8988T (cell line): ENCODE results near the gene GALNT14.

Experiments
- DNase-seq: peaks from one replicate; pipeline ENCODE4 v3.0.0; 2011

GALNT14 gene

DNA sequence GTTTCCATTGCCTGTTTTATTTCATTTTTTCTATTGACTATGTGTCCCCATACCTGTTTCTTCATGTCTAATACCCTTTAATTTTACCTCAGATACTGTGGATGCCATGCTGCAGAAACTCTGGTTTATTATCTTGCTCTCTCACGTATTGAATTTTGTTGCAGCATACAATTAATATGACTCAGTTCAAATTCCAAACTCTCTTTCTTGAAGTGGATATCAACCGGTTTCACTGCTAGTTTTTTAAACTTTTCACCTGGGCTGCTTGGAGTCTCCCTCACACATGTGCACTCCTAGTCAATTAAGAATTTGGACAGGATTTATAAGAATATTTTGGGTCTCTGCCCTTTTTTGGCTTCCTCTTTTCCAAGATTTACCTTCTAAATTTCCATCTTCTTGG lies 260.4 kb downstream of the GALNT14 start:
- no peak for DNase-seq

DNA sequence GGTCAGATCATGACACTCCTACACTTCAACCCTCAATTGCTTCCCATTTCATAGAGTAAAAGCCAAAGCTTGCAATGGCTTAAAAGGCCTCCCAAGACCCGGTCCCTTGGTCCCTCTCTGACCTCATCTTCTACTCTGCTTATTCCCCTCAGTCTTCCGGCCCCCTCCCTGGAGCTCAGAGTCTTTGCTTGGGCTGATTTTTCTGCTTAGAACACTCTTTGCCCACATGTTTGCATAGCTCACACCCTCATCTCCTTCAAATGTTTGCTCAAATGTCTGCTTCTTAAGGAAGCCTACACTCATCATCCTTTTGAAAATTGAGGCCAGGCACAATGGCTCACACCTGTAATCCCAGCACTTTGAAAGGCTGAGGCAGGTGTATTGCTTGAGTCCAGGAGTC lies 265.4 kb downstream of the GALNT14 start:
- no peak for DNase-seq

DNA sequence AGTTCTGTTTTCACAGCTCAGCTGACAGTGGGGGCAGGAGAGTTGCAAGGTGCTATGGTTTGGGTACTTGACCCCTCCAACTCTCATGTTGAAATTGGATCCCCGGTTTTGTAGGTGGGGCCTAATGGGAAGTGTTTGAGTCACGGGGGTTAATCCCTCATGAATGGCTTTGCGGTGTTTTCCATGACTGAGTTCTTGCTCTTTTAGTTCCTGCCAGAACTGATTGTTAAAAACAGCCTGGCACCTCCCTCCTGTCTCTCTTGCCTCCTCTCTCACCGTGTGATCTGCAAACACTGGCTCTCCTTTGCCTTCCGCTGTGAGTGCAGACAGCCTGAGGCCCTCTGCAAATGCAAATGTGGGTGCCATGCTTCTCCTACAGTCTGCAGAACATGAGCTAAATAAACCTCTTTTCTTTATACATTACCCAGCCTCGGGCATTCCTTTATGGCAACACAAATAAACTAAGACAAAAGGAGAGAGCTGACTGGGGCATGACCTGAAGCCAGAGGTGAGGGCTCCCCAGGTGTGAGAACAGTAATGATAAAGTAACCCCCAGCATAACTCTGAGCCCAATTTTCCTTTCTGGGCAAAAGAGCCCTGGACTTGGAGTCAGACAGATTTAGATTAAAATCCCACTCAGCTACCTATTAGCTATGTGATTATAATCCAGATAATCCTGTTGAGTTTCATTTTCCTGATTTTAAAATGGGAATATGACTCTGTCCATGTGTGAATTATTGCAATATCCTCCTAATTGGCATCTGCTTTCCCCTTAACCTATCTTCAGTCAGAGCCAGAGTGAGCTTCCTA lies 266.1 kb downstream of the GALNT14 start:
- no peak for DNase-seq

DNA sequence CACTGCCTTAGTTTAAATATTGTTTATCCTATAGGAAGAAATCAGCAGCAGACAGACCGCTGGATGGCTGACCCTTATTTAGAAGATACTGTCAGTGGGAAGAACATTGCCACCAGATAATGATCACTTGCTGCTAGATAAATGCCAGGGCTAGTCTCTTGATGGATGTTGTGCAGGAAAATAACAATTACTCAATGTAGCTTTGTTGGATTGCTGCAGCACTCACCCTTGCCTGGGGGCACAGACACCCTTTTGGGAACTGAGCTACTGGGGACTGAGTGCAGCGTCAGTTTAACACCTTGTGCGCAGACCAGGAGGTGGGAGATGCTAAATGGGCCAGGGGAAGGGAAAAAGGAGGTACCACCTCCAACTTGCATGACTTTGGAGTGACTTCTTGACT lies 266.8 kb downstream of the GALNT14 start:
- no peak for DNase-seq

DNA sequence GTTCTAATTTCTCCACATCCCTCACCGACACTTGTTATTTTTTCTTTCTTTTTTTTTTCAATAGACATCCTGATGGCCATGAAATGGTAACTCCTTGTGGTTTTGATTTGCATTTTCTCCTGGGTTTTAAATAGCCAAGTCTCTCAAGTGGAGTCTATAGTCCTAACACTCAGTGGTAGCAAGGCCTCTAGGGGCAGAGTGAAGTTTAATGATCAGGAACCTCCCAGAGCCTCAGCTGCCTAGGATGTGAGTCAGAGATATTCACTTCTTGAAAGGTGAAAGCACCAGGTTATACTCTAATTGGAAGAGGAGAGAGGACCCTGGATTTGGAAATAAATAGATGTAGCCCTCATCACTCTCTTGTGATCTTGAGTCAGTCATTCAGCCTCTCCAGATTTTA lies 268.3 kb downstream of the GALNT14 start:
- DNase-seq, result no peak

- no peak for DNase-seq
Observed at GRCh38 chr2:30867385-30867784, 270.9 kb downstream of the GALNT14 start.

GRCh38 chr2:30866974-30867373 lies 271.3 kb downstream of the GALNT14 start:
- DNase-seq, result no peak

GRCh38 chr2:30865892-30866681 lies 272.2 kb downstream of the GALNT14 start:
- DNase-seq, result no peak

DNA sequence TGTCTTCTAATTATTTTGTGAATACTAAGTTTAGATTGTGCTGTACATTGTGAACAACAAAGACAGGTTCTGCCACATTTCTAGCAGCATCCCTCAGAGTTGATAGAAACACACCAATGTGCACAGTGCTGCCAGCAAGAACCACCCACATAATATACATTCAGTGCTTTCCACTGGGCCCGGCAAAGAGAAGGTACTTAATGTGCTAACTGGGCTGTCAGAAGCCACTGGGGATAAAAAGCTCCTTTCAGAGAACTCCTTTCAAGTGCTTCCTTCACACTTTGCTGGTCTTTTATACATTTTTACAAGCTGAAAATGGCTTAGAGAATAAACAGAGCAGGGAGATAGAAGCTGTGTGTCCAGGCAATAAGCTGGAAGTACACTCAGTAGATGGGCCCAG lies 273.0 kb downstream of the GALNT14 start:
- DNase-seq, result no peak

DNA sequence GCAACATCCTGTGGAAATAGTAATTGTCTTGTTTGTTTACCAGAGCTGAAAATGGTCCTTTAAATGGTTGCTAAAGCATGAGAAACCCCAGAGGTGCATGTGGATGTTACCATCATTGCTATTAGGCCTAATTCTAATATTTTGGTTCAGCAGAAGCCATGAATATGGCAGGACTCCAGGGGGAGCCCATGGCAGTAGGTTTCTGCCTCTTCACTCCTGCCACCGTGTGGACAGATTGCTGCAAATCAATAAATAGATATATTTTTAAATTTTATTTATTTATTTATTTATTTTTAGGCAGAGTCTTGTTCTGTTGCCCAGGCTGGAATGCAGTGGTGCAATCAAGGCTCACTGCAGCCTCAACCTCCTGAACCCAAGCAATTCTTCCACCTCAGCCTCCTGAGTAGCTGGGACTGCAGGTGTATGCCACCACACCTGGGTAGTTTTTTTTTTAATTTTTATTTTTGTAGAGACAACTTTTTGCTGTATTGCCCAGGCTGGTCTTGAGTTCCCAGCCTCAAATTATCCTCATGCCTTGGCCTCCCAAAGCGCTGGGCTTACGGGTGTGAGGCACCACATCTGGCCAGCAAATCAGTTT lies 276.1 kb downstream of the GALNT14 start:
- no peak for DNase-seq

GRCh38 chr2:30860726-30861125 lies 277.5 kb downstream of the GALNT14 start:
- no peak for DNase-seq
